Loucy (cell line): ENCODE results near the gene KCNJ6.

Experiments used
- H2AFZ ChIP-seq: fragments of 200-600 bp; sonication (generic); 2 replicates; pipeline ENCODE4 v1.6.0; 2016; ENCODE audit warnings: antibody characterized with exemption, mild to moderate bottlenecking, low read length, moderate library complexity
- H3F3A ChIP-seq: fragments of 200-600 bp; 2 replicates; pipeline ENCODE4 v1.6.0; 2016; ENCODE audit warnings: antibody characterized with exemption, low read depth, mild to moderate bottlenecking
- H3K27me3 ChIP-seq: fragments of 200-600 bp; sonication (generic); 2 replicates; pipeline ENCODE4 v1.6.1; 2014; ENCODE audit warnings: low read length, mild to moderate bottlenecking; ENCODE audit not compliant: insufficient read depth, poor library complexity, severe bottlenecking
- H3K36me3 ChIP-seq: fragments of 200-600 bp; sonication (generic); 2 replicates; pipeline ENCODE4 v1.6.1; 2016; ENCODE audit warnings: low read length; ENCODE audit not compliant: insufficient read depth
- H3K4me1 ChIP-seq: fragments of 200-600 bp; sonication (generic); 2 replicates; pipeline ENCODE4 v1.5.1; 2014; ENCODE audit warnings: low read length, mild to moderate bottlenecking; ENCODE audit not compliant: insufficient read depth, poor library complexity, severe bottlenecking
- H3K4me2 ChIP-seq: fragments of 200-600 bp; sonication (generic); 2 replicates; pipeline ENCODE4 v1.6.0; 2014; ENCODE audit warnings: antibody characterized with exemption, low read length, low read depth, mild to moderate bottlenecking; ENCODE audit not compliant: poor library complexity, severe bottlenecking
- H3K4me3 ChIP-seq: fragments of 200-600 bp; sonication (generic); 2 replicates; pipeline ENCODE4 v1.5.1; 2014; ENCODE audit warnings: low read length, mild to moderate bottlenecking, mixed read lengths; ENCODE audit not compliant: poor library complexity, severe bottlenecking
- H3K79me2 ChIP-seq: fragments of 200-600 bp; sonication (generic); 2 replicates; pipeline ENCODE4 v1.6.1; 2014; ENCODE audit warnings: low read length; ENCODE audit not compliant: insufficient read depth
- H3K9ac ChIP-seq: fragments of 200-600 bp; sonication (generic); 2 replicates; pipeline ENCODE4 v1.6.0; 2014; ENCODE audit warnings: mild to moderate bottlenecking, low read depth, low read length, moderate library complexity; ENCODE audit not compliant: poor library complexity, severe bottlenecking
- H3K9me2 ChIP-seq: fragments of 200-600 bp; sonication (generic); replicated peaks from 2 replicates; pipeline ENCODE4 v1.6.1; 2016; ENCODE audit warnings: low read depth, low read length, mixed read lengths
- H3K9me3 ChIP-seq: fragments of 200-600 bp; sonication (generic); 2 replicates; pipeline ENCODE4 v1.6.1; 2014; ENCODE audit warnings: mild to moderate bottlenecking, antibody characterized with exemption, low read length, low read depth; ENCODE audit not compliant: insufficient read depth
- H4K20me1 ChIP-seq: fragments of 200-600 bp; sonication (generic); 2 replicates; pipeline ENCODE4 v1.6.0; 2014; ENCODE audit warnings: antibody characterized with exemption, low read length, mild to moderate bottlenecking; ENCODE audit not compliant: insufficient read depth, poor library complexity, severe bottlenecking
- EZH2phosphoT487 ChIP-seq: fragments of 200-600 bp; IDR thresholded peaks from 2 replicates; pipeline ENCODE4 v1.6.1; 2018; ENCODE audit warnings: antibody characterized with exemption, mild to moderate bottlenecking, moderate library complexity, borderline replicate concordance
- TF ChIP-seq, protein P1 (sequence below): fragments of 200-600 bp; sonication (generic); conservative IDR thresholded peaks from 2 replicates; pipeline ENCODE4 v1.5.1; 2014; ENCODE audit warnings: mild to moderate bottlenecking, antibody characterized with exemption, low read length

KCNJ6 gene

DNA sequence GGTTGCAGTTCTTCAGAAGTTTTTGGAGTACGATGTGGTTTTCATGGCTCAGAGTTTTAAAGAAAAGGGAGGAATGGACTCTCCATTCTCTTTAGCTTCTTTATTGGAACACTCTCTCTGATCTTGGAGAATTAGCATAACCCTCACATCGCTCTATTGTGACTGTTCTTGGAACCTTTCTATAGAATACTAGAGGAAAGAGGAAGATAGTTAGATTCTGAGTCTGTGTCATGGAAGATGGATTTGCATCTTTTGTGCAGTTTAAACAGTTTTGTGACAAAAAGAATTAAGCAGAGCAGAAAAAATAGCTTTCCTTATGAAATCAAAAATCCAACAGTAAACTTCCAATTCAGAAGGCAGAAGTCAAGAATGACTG, 61.0 kb downstream of the KCNJ6 start:
- Histone ChIP-seq H4K20me1 (no peaks in the 10 kb centered on the region), H3K27me3 (no peaks in the 10 kb centered on the region), H3K9me3 (peaks cover 6% of the 10 kb centered on the region; the same call in 1 of the 2 replicates), H3K79me2 (no peaks in the 10 kb centered on the region), H3K4me1 (no peaks in the 10 kb centered on the region), H3K36me3 (no peaks in the 10 kb centered on the region), H3K4me3 (no peak overlapping the region), H3K4me2 (no peak overlapping the region), H2AFZ (no peak overlapping the region), H3K9me2 (no peaks in the 10 kb centered on the region), H3F3A (no peaks in the 10 kb centered on the region), H3K9ac (no peak overlapping the region)
- no peak for TF ChIP-seq EZH2phosphoT487
- TF ChIP-seq, protein P1, sequence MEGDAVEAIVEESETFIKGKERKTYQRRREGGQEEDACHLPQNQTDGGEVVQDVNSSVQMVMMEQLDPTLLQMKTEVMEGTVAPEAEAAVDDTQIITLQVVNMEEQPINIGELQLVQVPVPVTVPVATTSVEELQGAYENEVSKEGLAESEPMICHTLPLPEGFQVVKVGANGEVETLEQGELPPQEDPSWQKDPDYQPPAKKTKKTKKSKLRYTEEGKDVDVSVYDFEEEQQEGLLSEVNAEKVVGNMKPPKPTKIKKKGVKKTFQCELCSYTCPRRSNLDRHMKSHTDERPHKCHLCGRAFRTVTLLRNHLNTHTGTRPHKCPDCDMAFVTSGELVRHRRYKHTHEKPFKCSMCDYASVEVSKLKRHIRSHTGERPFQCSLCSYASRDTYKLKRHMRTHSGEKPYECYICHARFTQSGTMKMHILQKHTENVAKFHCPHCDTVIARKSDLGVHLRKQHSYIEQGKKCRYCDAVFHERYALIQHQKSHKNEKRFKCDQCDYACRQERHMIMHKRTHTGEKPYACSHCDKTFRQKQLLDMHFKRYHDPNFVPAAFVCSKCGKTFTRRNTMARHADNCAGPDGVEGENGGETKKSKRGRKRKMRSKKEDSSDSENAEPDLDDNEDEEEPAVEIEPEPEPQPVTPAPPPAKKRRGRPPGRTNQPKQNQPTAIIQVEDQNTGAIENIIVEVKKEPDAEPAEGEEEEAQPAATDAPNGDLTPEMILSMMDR = no peak

DNA sequence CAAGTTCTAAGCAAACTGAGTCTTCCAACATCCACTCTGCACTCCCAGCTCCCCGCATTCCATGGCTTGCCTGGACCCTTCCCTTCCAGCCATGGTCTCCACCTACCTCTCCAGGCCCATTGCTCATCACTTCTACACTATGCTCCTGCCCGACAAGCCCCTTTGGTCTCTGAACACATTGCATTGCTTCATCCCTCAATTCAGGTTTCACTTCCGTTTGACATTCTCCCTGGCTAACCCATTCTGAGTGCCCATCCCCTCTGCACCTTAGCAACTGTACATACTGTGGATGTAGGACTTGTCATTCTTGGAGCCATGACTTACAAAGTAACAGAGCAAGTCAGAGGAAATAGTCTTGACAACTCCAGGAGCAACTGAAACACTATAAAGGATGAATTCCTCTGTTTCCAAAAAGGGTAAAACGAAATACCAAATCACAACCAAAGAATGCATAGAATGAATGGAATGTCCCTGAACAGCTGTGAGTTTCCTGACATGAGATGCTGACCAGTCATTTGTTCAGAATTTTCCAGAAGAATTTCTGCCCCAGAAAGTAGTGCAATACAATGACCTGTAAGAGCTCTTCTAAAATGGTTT, 66.7 kb downstream of the KCNJ6 start:
- no peaks in the 10 kb centered on the region for H4K20me1 ChIP-seq
- H3K36me3 ChIP-seq = no peaks in the 10 kb centered on the region
- no peaks in the 10 kb centered on the region for H3K4me1 ChIP-seq
- TF ChIP-seq EZH2phosphoT487 = no peak
- TF ChIP-seq, protein P1 = no peak
- no peaks in the 10 kb centered on the region for H3K79me2 ChIP-seq
- no peak overlapping the region for H3K4me3 ChIP-seq
- no peak overlapping the region for H2AFZ ChIP-seq
- H3K9me2 ChIP-seq = no peaks in the 10 kb centered on the region
- peaks cover 6% of the 10 kb centered on the region; the same call in 1 of the 2 replicates for H3K9me3 ChIP-seq
- H3F3A ChIP-seq = no peaks in the 10 kb centered on the region
- H3K4me2 ChIP-seq = no peak overlapping the region
- no peak overlapping the region for H3K9ac ChIP-seq
- no peaks in the 10 kb centered on the region for H3K27me3 ChIP-seq

DNA sequence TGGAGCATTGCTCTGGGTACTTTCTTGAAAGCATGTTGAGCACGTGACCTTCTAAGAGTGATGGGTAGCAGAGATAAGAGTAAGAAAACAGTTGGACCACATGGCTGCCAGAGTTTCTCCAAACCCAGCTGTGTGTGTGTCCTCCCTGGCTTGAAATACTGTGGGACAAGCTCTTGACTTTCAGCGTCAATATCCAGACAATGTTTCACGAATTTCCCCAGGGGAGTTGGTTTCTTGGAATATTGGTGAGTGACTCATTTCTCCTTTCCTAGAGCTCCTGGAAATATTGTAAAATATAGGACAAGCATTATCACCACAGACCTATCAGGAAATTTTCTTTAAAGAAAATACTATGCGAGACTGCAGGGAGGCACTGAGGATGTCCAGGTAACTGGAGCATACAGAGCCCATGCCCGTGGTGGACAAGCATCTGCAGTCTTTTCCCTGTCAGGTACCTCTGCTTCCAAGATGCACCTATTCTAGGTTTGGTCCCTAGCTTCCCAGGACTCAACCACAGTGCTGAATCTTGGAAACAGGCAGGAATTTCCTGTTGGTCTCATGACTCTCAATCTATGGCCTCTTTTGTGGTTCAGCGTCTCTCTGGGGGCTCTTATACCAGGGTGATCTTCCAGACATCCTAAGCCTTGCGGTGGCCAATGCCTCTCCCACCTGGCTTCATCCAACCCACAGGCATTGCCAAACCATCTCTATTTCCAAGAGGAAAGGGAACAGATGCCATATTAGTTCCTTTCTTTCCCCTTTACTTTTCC, 67.4 kb downstream of the KCNJ6 start:
- Histone ChIP-seq H4K20me1 (no peaks in the 10 kb centered on the region), H3F3A (no peaks in the 10 kb centered on the region), H3K79me2 (no peaks in the 10 kb centered on the region), H2AFZ (no peak overlapping the region), H3K27me3 (no peaks in the 10 kb centered on the region), H3K4me2 (no peak overlapping the region), H3K4me3 (no peak overlapping the region), H3K4me1 (no peaks in the 10 kb centered on the region), H3K36me3 (no peaks in the 10 kb centered on the region), H3K9me2 (no peaks in the 10 kb centered on the region), H3K9ac (no peak overlapping the region), H3K9me3 (peaks cover 6% of the 10 kb centered on the region; the same call in 1 of the 2 replicates)
- TF ChIP-seq EZH2phosphoT487 = no peak
- TF ChIP-seq, protein P1 = no peak
